SK-N-SH treated with all-trans-retinoic acid at 6 μM for 48 hours (cell line): ENCODE data around the gene PCBD1.

Source experiments
- ATAC-seq: fragments of 200-7000 bp; cut with Tn5 transposase; 3 replicates; pipeline ENCODE4 v1.9.1; 2020; ENCODE audit warnings: mild to moderate bottlenecking, moderate library complexity
- ARNTL ChIP-seq: fragments of 450-650 bp; formaldehyde crosslinking; IDR thresholded peaks from 2 replicates; pipeline ENCODE4 v1.5.0; 2020; ENCODE audit warnings: low read depth, mild to moderate bottlenecking, moderate library complexity, borderline replicate concordance
- BACH2 ChIP-seq: fragments of 250-450 bp; sonication (Bioruptor Pico); IDR thresholded peaks from 2 replicates; pipeline ENCODE4 v1.9.0; 2021; ENCODE audit warnings: mild to moderate bottlenecking, borderline replicate concordance
- CSDC2 ChIP-seq: fragments of 250-450 bp; sonication (Bioruptor Pico); IDR thresholded peaks from 2 replicates; pipeline ENCODE4 v1.5.0; 2020; ENCODE audit warnings: mild to moderate bottlenecking, moderate library complexity
- CSRNP3 ChIP-seq: fragments of 250-450 bp; sonication (Bioruptor Pico); IDR thresholded peaks from 2 replicates; pipeline ENCODE4 v1.5.1; 2021; ENCODE audit warnings: mild to moderate bottlenecking, moderate library complexity
- ESRRG ChIP-seq: fragments of 250-450 bp; sonication (Bioruptor Pico); IDR thresholded peaks from 2 replicates; pipeline ENCODE4 v1.6.1; 2021; ENCODE audit warnings: mild to moderate bottlenecking
- GLIS3 ChIP-seq: fragments of 250-450 bp; sonication (Bioruptor Pico); IDR thresholded peaks from 2 replicates; pipeline ENCODE4 v1.5.0; 2020; ENCODE audit warnings: mild to moderate bottlenecking, moderate library complexity
- ISL1 ChIP-seq: fragments of 250-450 bp; sonication (Bioruptor Pico); IDR thresholded peaks from 2 replicates; pipeline ENCODE4 v2.1.2; 2022; ENCODE audit warnings: mild to moderate bottlenecking, moderate library complexity
- OSR1 ChIP-seq: fragments of 250-450 bp; sonication (Bioruptor Pico); IDR thresholded peaks from 2 replicates; pipeline ENCODE4 v1.8.0; 2022; ENCODE audit warnings: moderate library complexity, mild to moderate bottlenecking, inconsistent platforms
- PATZ1 ChIP-seq: fragments of 250-450 bp; sonication (Bioruptor Pico); IDR thresholded peaks from 2 replicates; pipeline ENCODE4 v1.8.0; 2020; ENCODE audit warnings: mild to moderate bottlenecking, moderate library complexity, borderline replicate concordance
- PPARA ChIP-seq: fragments of 250-450 bp; sonication (Bioruptor Pico); IDR thresholded peaks from 2 replicates; pipeline ENCODE4 v1.5.0; 2020; ENCODE audit warnings: mild to moderate bottlenecking, borderline replicate concordance
- SNAI2 ChIP-seq: fragments of 250-450 bp; sonication (Bioruptor Pico); IDR thresholded peaks from 2 replicates; pipeline ENCODE4 v1.5.0; 2020; ENCODE audit warnings: mild to moderate bottlenecking, moderate library complexity
- TCF4 ChIP-seq: fragments of 250-450 bp; sonication (Bioruptor Pico); IDR thresholded peaks from 2 replicates; pipeline ENCODE4 v1.8.0; 2021; ENCODE audit warnings: mild to moderate bottlenecking, moderate library complexity, borderline replicate concordance
- TOX ChIP-seq: fragments of 250-450 bp; sonication (Bioruptor Pico); IDR thresholded peaks from 2 replicates; pipeline ENCODE4 v1.8.0; 2021; ENCODE audit warnings: mild to moderate bottlenecking, moderate library complexity, borderline replicate concordance
- ZC3H10 ChIP-seq: fragments of 250-450 bp; sonication (Bioruptor Pico); IDR thresholded peaks from 2 replicates; pipeline ENCODE4 v1.5.1; 2021; ENCODE audit warnings: mild to moderate bottlenecking, moderate library complexity
- ZFP3 ChIP-seq: fragments of 250-450 bp; sonication (Bioruptor Pico); IDR thresholded peaks from 2 replicates; pipeline ENCODE4 v1.5.0; 2020; ENCODE audit warnings: mild to moderate bottlenecking, moderate library complexity
- ZFP30 ChIP-seq: fragments of 450-650 bp; formaldehyde crosslinking; IDR thresholded peaks from 2 replicates; pipeline ENCODE4 v1.5.0; 2022; ENCODE audit warnings: mild to moderate bottlenecking, moderate library complexity
- ZNF565 ChIP-seq: fragments of 450-650 bp; formaldehyde crosslinking; conservative IDR thresholded peaks from 2 replicates; pipeline ENCODE4 v1.5.0; 2020; ENCODE audit warnings: low read depth, mild to moderate bottlenecking, moderate library complexity
- ZNF70 ChIP-seq: fragments of 450-650 bp; formaldehyde crosslinking; IDR thresholded peaks from 2 replicates; pipeline ENCODE4 v1.5.0; 2020; ENCODE audit warnings: mild to moderate bottlenecking, moderate library complexity
- ZNF8 ChIP-seq: fragments of 450-650 bp; formaldehyde crosslinking; IDR thresholded peaks from 2 replicates; pipeline ENCODE4 v1.5.0; 2020; ENCODE audit warnings: mild to moderate bottlenecking, moderate library complexity
- TF ChIP-seq, protein P1 (sequence below): fragments of 250-450 bp; sonication (Bioruptor Pico); IDR thresholded peaks from 2 replicates; pipeline ENCODE4 v1.5.1; 2020; ENCODE audit warnings: low read depth, mild to moderate bottlenecking, moderate library complexity
- TF ChIP-seq, protein P2 (sequence below): fragments of 250-450 bp; sonication (Bioruptor Pico); IDR thresholded peaks from 2 replicates; pipeline ENCODE4 v1.5.0; 2020; ENCODE audit warnings: mild to moderate bottlenecking, moderate library complexity

PCBD1 gene

GRCh38 chr10:70845816-70846215 is 42.5 kb downstream of the PCBD1 start (continued):
- TF ChIP-seq OSR1 (CRISPR knock-in tag): no peak

GRCh38 chr10:70845256-70845655 is 43.1 kb downstream of the PCBD1 start:
- no peak for TF ChIP-seq ZFP3 (CRISPR knock-in tag)
- no peak for TF ChIP-seq BACH2 (CRISPR knock-in tag)
- no peak for ATAC-seq

DNA sequence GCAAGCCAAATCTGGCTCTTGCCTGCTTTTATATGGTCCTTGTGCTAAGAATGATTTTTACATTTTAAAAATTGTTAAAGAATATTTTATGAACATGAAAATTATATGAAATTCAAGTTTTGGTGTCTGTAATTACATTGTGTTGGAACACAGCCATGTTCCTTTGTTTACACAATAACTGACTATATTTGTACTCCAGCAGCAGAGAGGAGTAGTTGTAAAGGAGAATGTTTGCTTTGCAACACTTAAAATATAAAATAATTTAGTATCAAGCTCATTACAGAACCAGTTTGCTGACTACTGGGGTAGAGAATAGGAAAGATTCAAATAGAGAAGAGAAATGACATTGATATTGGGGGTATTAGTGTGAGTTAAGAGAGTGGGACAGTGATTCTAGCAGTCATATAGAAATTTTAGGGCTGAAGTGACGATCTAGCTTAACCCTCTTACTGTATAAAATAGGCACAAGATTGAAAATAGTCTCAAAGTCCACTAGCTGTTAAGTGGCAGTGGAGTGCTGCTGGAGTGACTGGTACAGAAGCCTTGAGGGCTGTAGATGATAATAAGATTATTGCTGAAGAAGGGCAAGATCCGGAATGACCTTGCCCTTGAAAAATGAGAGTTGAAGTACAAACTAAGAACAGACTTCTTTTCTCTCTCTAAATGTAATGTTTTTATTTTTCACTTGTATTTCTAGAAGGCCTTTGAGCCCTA is 44.4 kb downstream of the PCBD1 start:
- ATAC-seq: no peak
- TF ChIP-seq OSR1 (CRISPR knock-in tag): no peak
- no peak for TF ChIP-seq ZC3H10 (CRISPR knock-in tag)
- no peak for TF ChIP-seq BACH2 (CRISPR knock-in tag)
- no peak for TF ChIP-seq ZNF565 (CRISPR knock-in tag)
- TF ChIP-seq ZFP30: no peak
- TF ChIP-seq ESRRG (CRISPR knock-in tag): no peak
- no peak for TF ChIP-seq TCF4 (CRISPR knock-in tag)
- TF ChIP-seq GLIS3 (CRISPR knock-in tag): no peak

DNA sequence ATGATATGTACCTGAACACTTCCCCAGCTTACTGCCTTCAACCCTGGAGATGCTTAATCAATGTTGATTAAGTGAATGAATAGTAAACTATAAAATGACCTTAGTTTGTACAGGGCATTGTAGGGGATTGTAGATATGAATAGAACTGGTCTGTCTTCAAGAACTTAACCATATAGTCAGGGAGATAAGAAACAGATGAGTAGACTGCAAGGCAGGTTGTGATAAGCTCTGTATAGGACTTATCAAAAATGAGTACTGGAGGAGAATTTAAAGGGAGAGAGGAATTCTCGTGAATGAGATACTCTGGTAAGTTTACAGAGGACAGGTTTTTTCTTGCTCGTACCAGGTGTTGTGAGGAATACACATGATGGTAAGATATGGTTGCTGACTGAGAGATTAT is 45.0 kb downstream of the PCBD1 start:
- no peak for ATAC-seq
- TF ChIP-seq ISL1 (no peak), ESRRG (CRISPR knock-in tag) (no peak), ARNTL (CRISPR knock-in tag) (no peak), TCF4 (CRISPR knock-in tag) (no peak), TOX (CRISPR knock-in tag) (no peak), ZNF565 (CRISPR knock-in tag) (no peak), OSR1 (CRISPR knock-in tag) (no peak), PPARA (CRISPR knock-in tag) (no peak), CSRNP3 (CRISPR knock-in tag) (no peak), GLIS3 (CRISPR knock-in tag) (no peak), ZNF70 (CRISPR knock-in tag) (no peak), SNAI2 (no peak), ZFP3 (CRISPR knock-in tag) (no peak), ZC3H10 (CRISPR knock-in tag) (no peak), PATZ1 (CRISPR knock-in tag) (no peak)
- TF ChIP-seq, protein P1, sequence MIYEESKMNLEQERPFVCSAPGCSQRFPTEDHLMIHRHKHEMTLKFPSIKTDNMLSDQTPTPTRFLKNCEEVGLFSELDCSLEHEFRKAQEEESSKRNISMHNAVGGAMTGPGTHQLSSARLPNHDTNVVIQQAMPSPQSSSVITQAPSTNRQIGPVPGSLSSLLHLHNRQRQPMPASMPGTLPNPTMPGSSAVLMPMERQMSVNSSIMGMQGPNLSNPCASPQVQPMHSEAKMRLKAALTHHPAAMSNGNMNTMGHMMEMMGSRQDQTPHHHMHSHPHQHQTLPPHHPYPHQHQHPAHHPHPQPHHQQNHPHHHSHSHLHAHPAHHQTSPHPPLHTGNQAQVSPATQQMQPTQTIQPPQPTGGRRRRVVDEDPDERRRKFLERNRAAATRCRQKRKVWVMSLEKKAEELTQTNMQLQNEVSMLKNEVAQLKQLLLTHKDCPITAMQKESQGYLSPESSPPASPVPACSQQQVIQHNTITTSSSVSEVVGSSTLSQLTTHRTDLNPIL (CRISPR knock-in tag): no peak

GRCh38 chr10:70840836-70841235 is 47.5 kb downstream of the PCBD1 start:
- no peak for ATAC-seq
- no peak for TF ChIP-seq ZFP3 (CRISPR knock-in tag)
- no peak for TF ChIP-seq ZNF565 (CRISPR knock-in tag)
- no peak for TF ChIP-seq ISL1
- TF ChIP-seq PATZ1 (CRISPR knock-in tag): no peak
- TF ChIP-seq ZFP30: no peak
- TF ChIP-seq ZNF8 (CRISPR knock-in tag): no peak
- TF ChIP-seq ZC3H10 (CRISPR knock-in tag): no peak
- TF ChIP-seq, protein P2, sequence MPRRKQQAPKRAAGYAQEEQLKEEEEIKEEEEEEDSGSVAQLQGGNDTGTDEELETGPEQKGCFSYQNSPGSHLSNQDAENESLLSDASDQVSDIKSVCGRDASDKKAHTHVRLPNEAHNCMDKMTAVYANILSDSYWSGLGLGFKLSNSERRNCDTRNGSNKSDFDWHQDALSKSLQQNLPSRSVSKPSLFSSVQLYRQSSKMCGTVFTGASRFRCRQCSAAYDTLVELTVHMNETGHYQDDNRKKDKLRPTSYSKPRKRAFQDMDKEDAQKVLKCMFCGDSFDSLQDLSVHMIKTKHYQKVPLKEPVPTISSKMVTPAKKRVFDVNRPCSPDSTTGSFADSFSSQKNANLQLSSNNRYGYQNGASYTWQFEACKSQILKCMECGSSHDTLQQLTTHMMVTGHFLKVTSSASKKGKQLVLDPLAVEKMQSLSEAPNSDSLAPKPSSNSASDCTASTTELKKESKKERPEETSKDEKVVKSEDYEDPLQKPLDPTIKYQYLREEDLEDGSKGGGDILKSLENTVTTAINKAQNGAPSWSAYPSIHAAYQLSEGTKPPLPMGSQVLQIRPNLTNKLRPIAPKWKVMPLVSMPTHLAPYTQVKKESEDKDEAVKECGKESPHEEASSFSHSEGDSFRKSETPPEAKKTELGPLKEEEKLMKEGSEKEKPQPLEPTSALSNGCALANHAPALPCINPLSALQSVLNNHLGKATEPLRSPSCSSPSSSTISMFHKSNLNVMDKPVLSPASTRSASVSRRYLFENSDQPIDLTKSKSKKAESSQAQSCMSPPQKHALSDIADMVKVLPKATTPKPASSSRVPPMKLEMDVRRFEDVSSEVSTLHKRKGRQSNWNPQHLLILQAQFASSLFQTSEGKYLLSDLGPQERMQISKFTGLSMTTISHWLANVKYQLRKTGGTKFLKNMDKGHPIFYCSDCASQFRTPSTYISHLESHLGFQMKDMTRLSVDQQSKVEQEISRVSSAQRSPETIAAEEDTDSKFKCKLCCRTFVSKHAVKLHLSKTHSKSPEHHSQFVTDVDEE (CRISPR knock-in tag): no peak
- TF ChIP-seq, protein P1 (CRISPR knock-in tag): no peak
- no peak for TF ChIP-seq PPARA (CRISPR knock-in tag)
- no peak for TF ChIP-seq BACH2 (CRISPR knock-in tag)
- TF ChIP-seq CSDC2 (CRISPR knock-in tag): no peak
- TF ChIP-seq ESRRG (CRISPR knock-in tag): no peak
